NCI-H2196 (cell line): Measurements from ENCODE around the gene L3MBTL4.

Experiments used
- DNase-seq: peaks from one replicate; lab custom pipeline; 2025; ENCODE audit not compliant: unreplicated experiment; lab: John Stamatoyannopoulos, UW

L3MBTL4 gene

DNA sequence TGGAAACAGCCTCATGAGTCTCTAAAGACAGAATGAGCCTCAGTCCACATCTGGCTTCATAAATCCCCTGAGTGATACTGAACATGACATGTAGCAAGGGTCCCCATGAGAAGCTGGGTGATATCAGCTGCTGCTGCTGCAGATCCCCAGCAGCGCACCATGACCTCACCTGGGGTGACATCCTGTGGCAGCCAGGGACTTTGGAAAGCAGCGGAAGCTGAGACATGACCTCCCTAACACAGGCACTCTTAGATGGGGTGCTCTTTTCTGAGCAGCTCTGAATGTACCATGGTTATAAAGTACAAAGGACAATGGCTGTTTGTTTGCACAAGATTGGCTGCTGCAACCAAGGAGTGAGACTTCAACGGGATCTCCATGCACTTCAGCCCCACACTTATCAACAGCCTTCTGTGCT lies 444.7 kb downstream of the L3MBTL4 start:
- DNase-seq = no peak

DNA sequence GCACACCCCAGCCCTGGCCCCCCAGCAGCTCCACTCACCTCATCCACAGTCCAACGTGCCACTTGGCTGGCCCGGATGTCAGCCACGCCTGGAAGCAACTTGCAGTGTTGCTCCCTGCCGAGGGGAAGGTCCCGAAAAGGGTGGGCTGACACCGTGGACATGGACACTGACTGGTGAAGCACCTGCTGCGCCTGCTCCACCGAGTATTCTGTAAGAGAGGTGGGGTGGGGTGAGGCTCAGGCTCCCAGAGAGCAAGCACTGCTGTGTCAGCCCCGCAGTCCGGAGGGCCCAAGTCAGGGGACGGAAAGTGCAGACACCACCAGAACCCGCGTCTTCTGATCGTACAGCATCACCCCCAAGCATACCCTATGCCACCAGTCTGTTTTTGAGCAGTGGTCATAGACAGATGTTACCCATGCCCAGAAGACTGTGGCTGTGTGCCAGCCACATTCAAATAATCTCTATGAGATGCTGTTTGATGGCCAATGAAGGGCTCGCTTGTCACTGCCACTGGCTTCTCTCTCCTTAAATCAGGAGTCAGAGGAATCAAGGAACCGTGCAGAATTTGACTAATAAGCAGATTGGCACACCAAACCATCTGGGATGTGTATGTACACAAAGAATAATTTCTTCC lies 445.2 kb downstream of the L3MBTL4 start:
- DNase-seq = no peak

GRCh38 chr18:5967666-5968065 lies 447.0 kb downstream of the L3MBTL4 start:
- no peak for DNase-seq

GRCh38 chr18:5967007-5967406 lies 447.7 kb downstream of the L3MBTL4 start:
- DNase-seq = no peak

GRCh38 chr18:5966514-5966913 lies 448.2 kb downstream of the L3MBTL4 start:
- DNase-seq = no peak

GRCh38 chr18:5964996-5965395 lies 449.7 kb downstream of the L3MBTL4 start:
- no peak for DNase-seq

DNA sequence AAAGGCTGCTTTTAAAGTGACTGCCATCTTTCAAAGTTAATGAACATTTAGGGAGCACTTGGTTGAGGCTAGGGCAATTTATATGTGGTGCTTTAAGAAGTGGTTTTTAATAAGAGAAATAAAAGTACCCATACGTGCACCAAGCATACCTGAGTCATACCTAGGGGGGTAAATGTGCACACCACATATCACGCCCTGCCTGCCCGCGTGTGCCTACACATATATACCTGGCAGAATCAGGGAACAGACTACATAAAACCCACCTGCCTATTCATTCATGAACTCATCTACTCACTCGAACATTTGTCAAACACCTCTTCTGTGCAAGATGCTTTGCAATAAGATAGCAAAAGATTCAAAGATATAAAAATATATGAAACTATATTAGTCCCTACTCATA lies 450.1 kb downstream of the L3MBTL4 start:
- DNase-seq = no peak

GRCh38 chr18:5964108-5964507 lies 450.6 kb downstream of the L3MBTL4 start:
- no peak for DNase-seq

GRCh38 chr18:5963267-5963666 lies 451.4 kb downstream of the L3MBTL4 start:
- DNase-seq = no peak

DNA sequence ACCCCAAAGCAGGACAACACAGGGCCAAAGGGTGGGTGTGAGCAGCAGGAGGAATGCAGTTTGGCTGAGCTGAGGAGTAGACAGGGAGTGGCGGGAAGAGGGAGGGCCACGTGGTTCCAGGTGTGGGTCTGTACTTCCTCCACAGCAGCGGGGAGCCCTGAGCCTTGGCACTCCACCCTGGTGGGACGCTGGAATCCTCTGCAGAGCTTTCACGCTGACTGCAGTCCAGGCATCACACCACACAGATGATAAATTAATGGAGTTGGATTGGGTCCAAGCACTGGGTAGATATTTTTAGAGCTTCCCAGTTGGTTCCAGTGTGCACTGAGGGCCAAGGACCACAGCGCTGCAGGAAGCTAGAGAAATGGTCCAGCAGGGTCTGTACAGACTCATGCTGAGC lies 452.3 kb downstream of the L3MBTL4 start:
- DNase-seq = no peak

DNA sequence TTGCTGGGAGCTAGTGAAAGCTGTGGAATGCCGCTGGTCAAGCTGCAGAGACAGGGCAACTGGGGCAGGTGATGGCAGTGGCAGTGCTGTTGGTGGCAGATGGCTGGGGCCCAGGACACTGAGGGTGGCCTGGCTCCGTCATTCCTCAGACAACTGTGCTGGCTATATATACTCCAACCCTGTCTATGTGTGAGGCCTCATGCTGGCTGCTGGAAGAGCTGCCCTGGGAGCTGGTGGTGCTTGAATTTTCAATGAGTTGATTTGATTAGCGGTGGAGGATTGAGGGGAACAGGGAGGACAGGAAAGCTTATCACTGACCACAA lies 452.9 kb downstream of the L3MBTL4 start:
- DNase-seq = no peak

DNA sequence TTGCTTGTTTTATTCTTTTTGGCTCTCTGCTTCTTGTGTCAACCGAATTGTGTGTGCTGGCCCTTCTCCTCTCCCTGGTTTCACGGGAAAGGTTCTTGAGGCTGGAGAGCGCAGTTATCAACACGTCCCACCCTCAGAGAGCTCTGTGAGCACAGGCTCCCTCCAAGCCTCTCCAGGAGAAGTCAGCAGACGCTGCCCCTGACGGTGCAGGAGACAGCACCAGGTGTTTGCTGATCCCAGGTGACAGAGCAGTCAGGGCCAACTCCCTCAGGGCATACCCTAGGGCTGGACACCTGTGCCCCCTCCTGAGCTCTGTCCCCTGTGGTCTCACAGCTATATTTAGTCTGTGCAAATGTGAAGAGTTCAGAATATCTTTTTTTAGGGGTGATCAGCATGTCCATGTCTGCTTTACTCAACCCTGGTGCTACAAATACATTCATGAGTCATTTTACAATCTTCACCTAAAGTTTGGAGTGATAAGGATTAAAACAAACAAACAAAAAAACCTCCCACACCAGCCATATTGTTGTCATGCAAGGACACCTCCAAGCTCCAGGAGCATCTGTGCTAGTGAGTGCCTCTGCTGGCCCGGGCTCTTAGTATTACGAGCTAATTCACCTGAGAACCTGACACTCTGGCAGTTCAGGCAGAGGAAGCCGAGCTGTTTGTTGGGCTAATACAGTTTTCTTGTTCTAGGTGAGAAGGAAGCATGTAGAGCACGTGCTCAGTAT lies 453.4 kb downstream of the L3MBTL4 start:
- no peak for DNase-seq

GRCh38 chr18:5958822-5959221 lies 455.9 kb downstream of the L3MBTL4 start:
- DNase-seq = no peak

DNA sequence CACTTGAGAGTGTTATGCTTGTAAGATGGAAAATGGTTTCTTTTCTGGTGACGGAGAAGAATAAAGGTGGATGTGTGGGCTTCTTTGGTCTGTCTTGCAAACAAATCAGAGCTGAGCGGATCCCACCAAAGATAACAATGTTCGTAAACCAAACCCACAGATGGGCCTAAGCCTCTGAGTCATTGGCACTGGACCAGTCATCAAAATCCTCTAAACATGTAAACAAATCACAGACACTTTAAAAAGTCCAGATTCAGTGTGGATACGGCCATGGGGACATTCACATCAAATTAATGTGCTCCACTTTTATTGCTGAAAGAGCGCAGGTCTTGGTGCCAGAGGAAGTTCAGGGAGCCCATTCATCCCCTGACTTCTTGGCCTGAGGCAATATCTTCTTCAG lies 458.9 kb downstream of the L3MBTL4 start:
- DNase-seq = no peak

DNA sequence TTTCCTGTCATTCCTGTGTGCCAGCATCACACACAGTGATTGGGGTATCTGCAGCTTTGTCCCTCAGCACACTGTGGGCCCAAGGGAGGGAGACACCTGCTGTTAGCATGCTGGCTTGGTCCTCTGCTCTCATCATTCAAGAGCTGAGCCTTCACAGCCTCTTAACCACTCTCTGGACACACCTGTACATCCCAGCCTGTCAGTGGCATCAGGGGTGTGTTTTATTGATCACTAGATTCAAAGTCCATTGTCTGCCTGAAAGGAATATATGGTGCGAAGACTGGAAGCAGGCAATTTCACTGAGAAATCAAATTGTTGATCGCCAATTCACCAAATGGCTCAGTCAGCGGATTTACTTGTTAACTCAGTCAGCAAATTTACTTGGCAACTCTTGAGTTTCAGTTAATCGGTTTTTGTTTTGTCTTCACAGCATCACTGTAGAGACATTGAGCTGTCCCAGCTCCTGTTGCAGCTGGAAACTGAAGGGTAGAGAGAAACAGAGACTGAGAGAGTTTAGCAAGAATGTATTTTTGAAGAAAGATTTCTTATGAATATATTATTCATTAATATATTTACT lies 463.1 kb downstream of the L3MBTL4 start:
- no peak for DNase-seq

- no peak for DNase-seq
Measured at GRCh38 chr18:5948781-5949180, 465.9 kb downstream of the L3MBTL4 start.

DNA sequence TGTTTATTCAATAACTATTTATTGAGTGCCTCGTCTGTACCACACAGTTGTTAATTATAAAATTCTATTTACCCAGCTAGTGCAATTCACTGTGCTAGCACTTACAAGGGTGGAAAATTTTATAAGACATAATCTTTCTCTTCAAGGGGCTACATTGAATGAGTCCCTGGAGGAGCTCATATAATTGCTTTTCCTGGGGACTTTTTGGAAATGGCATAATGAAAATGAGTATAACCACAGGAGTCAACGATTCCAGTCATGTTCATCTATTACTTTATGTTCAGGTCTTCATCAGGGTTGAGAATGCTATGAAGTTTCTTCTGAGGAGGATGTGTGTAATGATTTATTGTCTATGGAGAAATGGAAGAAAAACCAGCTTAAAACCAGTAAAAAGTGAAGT lies 466.5 kb downstream of the L3MBTL4 start:
- DNase-seq = no peak

GRCh38 chr18:5944448-5944847 lies 470.3 kb downstream of the L3MBTL4 start:
- no peak for DNase-seq

DNA sequence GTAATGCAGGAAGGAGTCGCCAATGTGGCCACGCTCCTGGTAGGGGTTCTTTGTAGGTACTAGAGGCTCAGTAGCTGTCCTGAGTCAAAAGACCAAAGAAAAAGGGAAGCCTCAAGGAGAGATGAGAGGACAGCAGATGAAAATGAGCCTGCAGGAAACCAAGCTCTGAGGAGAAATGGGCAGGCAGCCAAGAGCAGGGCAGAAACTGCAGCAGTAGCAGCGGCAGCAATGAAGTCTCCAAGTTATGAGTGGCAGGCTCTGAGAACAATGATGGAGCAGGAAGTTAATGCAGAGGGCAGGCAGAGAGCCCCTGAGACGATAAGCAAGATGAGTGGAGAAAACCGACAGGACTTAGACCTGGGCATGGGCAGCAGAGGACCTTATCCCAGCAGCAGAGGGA lies 471.2 kb downstream of the L3MBTL4 start:
- peak; percentile 14 for DNase-seq

GRCh38 chr18:5942591-5942990 lies 472.1 kb downstream of the L3MBTL4 start:
- no peak for DNase-seq

DNA sequence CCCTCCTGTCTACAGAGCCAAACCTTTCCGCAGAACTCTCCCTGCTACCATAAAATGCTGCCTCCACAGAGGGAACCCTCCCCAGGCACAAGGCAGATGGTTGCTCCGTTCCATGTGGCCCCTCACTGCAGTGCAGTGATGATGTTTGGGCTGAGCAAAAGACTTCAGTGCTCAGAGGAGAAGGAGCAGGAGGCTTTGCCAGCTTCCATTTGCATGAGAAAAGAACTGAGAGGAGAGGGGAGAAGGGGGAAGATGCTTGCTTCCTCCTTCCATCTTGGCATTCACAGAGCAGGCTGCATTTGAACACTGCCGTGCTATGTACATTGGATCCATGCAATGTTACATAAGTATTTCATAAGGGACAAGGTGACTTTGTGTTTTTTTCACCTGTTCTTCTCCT lies 472.8 kb downstream of the L3MBTL4 start:
- no peak for DNase-seq

- no peak for DNase-seq
Measured at GRCh38 chr18:5939801-5940667, 474.7 kb downstream of the L3MBTL4 start.
